Kidney (tissue), 14 donors: ENCODE measurements around the gene ZC3H15. TPM values are rescaled to one million over a fixed set of nuclear protein-coding genes. Genes with fewer than 3 reads are reported as not detected.

Source experiments
- DNase-seq, 5 donors: peaks; one replicate each; pipeline ENCODE4 v3.0.0-alpha.2; 2013 to 2020
- FAIRE-seq: peaks from 2 replicates; lab custom pipeline; 2012; peaks lifted over from hg19 to GRCh38; lab: Jason Lieb, UNC
- H3K27ac ChIP-seq, 2 donors: one replicate each; pipeline ENCODE4 v1.7.0; 2013; ENCODE audit warnings: low read depth in 2 of 2, low read length in 2 of 2, inconsistent platforms in 1 of 2
- H3K27me3 ChIP-seq: one replicate; pipeline ENCODE4 v1.7.1; 2013; ENCODE audit warnings: low read length, inconsistent platforms; ENCODE audit not compliant: control insufficient read depth, insufficient read depth
- H3K36me3 ChIP-seq, 3 donors: one replicate each; pipeline versions ENCODE4 v1.7.0 to v1.7.1; 2013; ENCODE audit warnings: low read length in 3 of 3, control low read depth in 1 of 3, inconsistent platforms in 1 of 3; ENCODE audit not compliant: insufficient read depth in 3 of 3, control insufficient read depth in 2 of 3
- H3K4me1 ChIP-seq, 3 donors: one replicate each; pipeline versions ENCODE4 v1.7.0 to v1.7.1; 2013; ENCODE audit warnings: low read length in 3 of 3, inconsistent platforms in 1 of 3, low read depth in 1 of 3; ENCODE audit not compliant: control insufficient read depth in 2 of 3, insufficient read depth in 2 of 3
- H3K4me3 ChIP-seq, 3 donors: one replicate each; pipeline versions ENCODE4 v1.7.0 to v1.8.1; 2013; ENCODE audit warnings: low read length in 3 of 3, control low read depth in 1 of 3, inconsistent platforms in 1 of 3
- H3K9ac ChIP-seq, 3 donors: one replicate each; pipeline versions ENCODE4 v1.7.0 to v1.7.1; 2013; ENCODE audit warnings: low read length in 3 of 3, control low read depth in 1 of 3, inconsistent platforms in 1 of 3
- H3K9me3 ChIP-seq, 3 donors: one replicate each; pipeline versions ENCODE4 v1.7.0 to v1.7.1; 2013; ENCODE audit warnings: low read length in 3 of 3, control low read depth in 1 of 3, inconsistent platforms in 1 of 3; ENCODE audit not compliant: control insufficient read depth in 2 of 3, insufficient read depth in 1 of 3
- CTCF ChIP-seq: IDR thresholded peaks from 3 replicates; pipeline ENCODE4 v1.5.1; 2012; ENCODE audit warnings: mild to moderate bottlenecking, moderate library complexity, borderline replicate concordance; ENCODE audit not compliant: insufficient read depth; ENCODE audit errors: extremely low read depth
- intact Hi-C: fragments of 100-400 bp; cut with DNase I; formaldehyde crosslinking; loops from one replicate; pipeline ENCODE4 v1.11.1; 2022
- polyA plus RNA-seq: library from polyadenylated mRNA; stranded (reverse); fragments of 350-450 nt; fragmentation: Illumina TruSeq; extraction: RNeasy Lipid Tissue Mini Kit (QIAGEN cat#74804); gene quantifications from one replicate; pipeline ENCODE4 v1.2.3, GENCODE V29; 2014; ENCODE audit warnings: low read depth, low replicate concordance; ENCODE audit not compliant: insufficient read depth
- total RNA-seq: library from RNA; stranded (reverse); fragmentation: NEBNext Ultra II Directional; extraction: Animal tissue kit (Norgen Biotek cat#: 25700); gene quantifications from one replicate; pipeline ENCODE4 v1.2.1, GENCODE V29; 2021
- donor health status: control.
- donor health status: control.
- donor health status: control.
- donor health status: control.
- donor health status: control.
- donor health status: DM: yes; HTN: yes; CAD: no.
- donor health status: Normal renal cell carcinoma (clear cell type).

Gene ZC3H15
- total and polyA plus RNA-seq, 2 donors from 2014 or later: 45.3 to 51.5 TPM

GRCh38 chr2:186455613-186456012, 30.4 kb upstream of the ZC3H15 start:
- FAIRE-seq (no peak), DNase-seq (no peak)
- intact Hi-C loops: no loop called here
- no peak overlapping the region for H3K4me3 ChIP-seq
- H3K9ac ChIP-seq: no peak overlapping the region
- H3K27ac ChIP-seq: no peak overlapping the region
- no peak for TF ChIP-seq CTCF
- no peaks in the 10 kb centered on the region for H3K9me3 ChIP-seq
- H3K36me3 ChIP-seq: no peaks in the 10 kb centered on the region
- H3K27me3 ChIP-seq: no peaks in the 10 kb centered on the region
- H3K4me1 ChIP-seq: no peaks in the 10 kb centered on the region

- FAIRE-seq (no peak), DNase-seq (no peak)
- no peaks in the 10 kb centered on the region for H3K4me1 ChIP-seq
- no peaks in the 10 kb centered on the region for H3K36me3 ChIP-seq
- H3K9ac ChIP-seq: no peak overlapping the region
- no peaks in the 10 kb centered on the region for H3K9me3 ChIP-seq
- H3K27me3 ChIP-seq: no peaks in the 10 kb centered on the region
- intact Hi-C loops: no loop called here
- no peak overlapping the region for H3K27ac ChIP-seq
- no peak overlapping the region for H3K4me3 ChIP-seq
- no peak for TF ChIP-seq CTCF
These were observed 29.1 kb upstream of the ZC3H15 start for GRCh38 chr2:186456941-186457340.

DNA sequence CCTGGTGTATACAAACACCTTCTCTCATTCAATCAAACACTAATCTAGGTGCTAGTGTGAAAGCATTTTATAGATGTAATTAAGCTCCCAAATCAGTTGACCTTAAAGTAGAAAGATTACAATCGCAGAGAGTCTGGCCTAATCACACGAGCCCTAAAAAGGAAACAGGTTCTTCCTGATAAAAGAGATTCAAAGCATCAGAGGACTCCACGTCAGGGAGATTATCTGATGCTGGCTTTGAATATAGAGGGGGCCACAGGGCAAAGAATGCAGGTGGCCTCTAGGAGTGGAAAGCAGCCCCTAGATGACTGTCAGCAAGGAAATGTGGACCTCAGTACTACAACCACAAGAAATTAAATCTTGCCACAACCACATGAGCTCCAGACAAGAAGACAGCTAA, 28.2 kb upstream of the ZC3H15 start:
- Histone ChIP-seq H3K4me3 (no peak overlapping the region), H3K9me3 (no peaks in the 10 kb centered on the region), H3K36me3 (no peaks in the 10 kb centered on the region), H3K4me1 (no peaks in the 10 kb centered on the region), H3K27me3 (no peaks in the 10 kb centered on the region), H3K9ac (no peak overlapping the region), H3K27ac (no peak overlapping the region)
- intact Hi-C loops: no loop called here
- DNase-seq (no peak), FAIRE-seq (no peak)
- no peak for TF ChIP-seq CTCF

DNA sequence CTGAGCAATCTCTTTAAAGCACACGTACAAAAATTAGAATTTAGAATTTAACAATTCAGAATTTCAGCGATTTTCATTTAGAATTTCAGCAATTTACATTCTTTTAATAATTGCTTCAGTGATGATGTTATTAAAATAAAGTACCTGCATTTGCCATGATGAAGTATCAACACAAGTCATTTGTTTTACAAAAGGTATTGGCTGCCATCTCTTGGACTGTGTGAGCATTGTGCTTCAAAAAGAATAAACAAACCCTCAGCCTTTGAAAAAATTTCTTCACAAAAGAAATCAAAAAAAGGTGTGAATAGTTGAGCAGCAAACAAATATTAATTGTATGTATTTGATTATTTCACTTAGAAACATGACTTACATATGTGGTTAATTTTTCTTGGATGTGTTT, 27.1 kb upstream of the ZC3H15 start:
- Histone ChIP-seq H3K27ac (no peak overlapping the region), H3K9me3 (no peaks in the 10 kb centered on the region), H3K4me1 (no peaks in the 10 kb centered on the region), H3K27me3 (no peaks in the 10 kb centered on the region), H3K36me3 (no peaks in the 10 kb centered on the region), H3K9ac (no peak overlapping the region), H3K4me3 (no peak overlapping the region)
- FAIRE-seq: no peak
- DNase-seq: peak in 1 of 5 donors; percentile 26
- intact Hi-C loops: no loop called here
- no peak for TF ChIP-seq CTCF
